Liver (tissue), 9 donors: ENCODE data around the gene FKBP5. TPM values are rescaled to one million over a fixed set of nuclear protein-coding genes. Genes with fewer than 3 reads are reported as not detected.
A peak's percentile ranks its signal among the peaks of the same experiment; 100 is the strongest.

ENCODE experiments used
- DNase-seq: peaks from one replicate; pipeline ENCODE4 v3.0.0-alpha.2; 2017; ENCODE audit warnings: low spot score
- H3K27ac ChIP-seq, 2 donors: one replicate each; pipeline ENCODE4 v1.7.0; 2013; ENCODE audit warnings: inconsistent platforms in 2 of 2, low read length in 2 of 2, control low read depth in 1 of 2, low read depth in 1 of 2, mild to moderate bottlenecking in 1 of 2
- H3K27me3 ChIP-seq, 4 donors: one replicate each; pipeline versions ENCODE4 v1.6.1 to v1.7.0; 2013; ENCODE audit warnings: low read length in 3 of 4, inconsistent platforms in 1 of 4, mild to moderate bottlenecking in 1 of 4, moderate library complexity in 1 of 4; ENCODE audit not compliant: control insufficient read depth in 4 of 4, insufficient read depth in 4 of 4
- H3K36me3 ChIP-seq, 4 donors: one replicate each; pipeline versions ENCODE4 v1.6.1 to v1.7.0; 2013; ENCODE audit warnings: low read length in 3 of 4, mild to moderate bottlenecking in 3 of 4, low read depth in 1 of 4, moderate library complexity in 1 of 4; ENCODE audit not compliant: control insufficient read depth in 4 of 4, insufficient read depth in 3 of 4
- H3K4me1 ChIP-seq, 4 donors: one replicate each; pipeline versions ENCODE4 v1.6.1 to v1.7.0; 2013; ENCODE audit warnings: low read length in 3 of 4, mild to moderate bottlenecking in 3 of 4, moderate library complexity in 1 of 4; ENCODE audit not compliant: control insufficient read depth in 4 of 4, insufficient read depth in 4 of 4
- H3K4me3 ChIP-seq, 3 donors: one replicate each; pipeline versions ENCODE4 v1.6.1 to v1.7.0; 2013; ENCODE audit warnings: low read length in 3 of 3, control low read depth in 1 of 3, low read depth in 1 of 3, mild to moderate bottlenecking in 1 of 3
- H3K9ac ChIP-seq, 2 donors: one replicate each; pipeline ENCODE4 v1.7.0; 2013; ENCODE audit warnings: low read length in 2 of 2, mild to moderate bottlenecking in 2 of 2, moderate library complexity in 2 of 2, control low read depth in 1 of 2, low read depth in 1 of 2
- H3K9me3 ChIP-seq, 4 donors: one replicate each; pipeline versions ENCODE4 v1.6.1 to v1.7.0; 2013; ENCODE audit warnings: low read length in 3 of 4; ENCODE audit not compliant: control insufficient read depth in 4 of 4
- EGR1 ChIP-seq, 2 donors: IDR thresholded peaks; 2 replicates each; pipeline ENCODE4 v1.6.1; 2016 to 2018; ENCODE audit warnings: antibody characterized with exemption in 2 of 2, low read depth in 2 of 2
- FOXA1 ChIP-seq: IDR thresholded peaks from 2 replicates; pipeline ENCODE4 v1.6.1; 2016; ENCODE audit warnings: antibody characterized with exemption
- FOXA2 ChIP-seq: IDR thresholded peaks from 2 replicates; pipeline ENCODE4 v1.6.1; 2016; ENCODE audit warnings: antibody characterized with exemption
- GABPA ChIP-seq, 2 donors: IDR thresholded peaks in 1 of 2; conservative IDR thresholded peaks in 1 of 2; 2 replicates each; pipeline ENCODE4 v1.6.1; 2016; ENCODE audit warnings: antibody characterized with exemption in 2 of 2, mild to moderate bottlenecking in 1 of 2, moderate library complexity in 1 of 2
- HNF4A ChIP-seq, 2 donors: conservative IDR thresholded peaks; 2 replicates each; pipeline ENCODE4 v1.6.1; 2016; ENCODE audit warnings: antibody characterized with exemption in 2 of 2, mild to moderate bottlenecking in 2 of 2
- HNF4G ChIP-seq: IDR thresholded peaks from 2 replicates; pipeline ENCODE4 v1.6.1; 2016; ENCODE audit warnings: antibody characterized with exemption
- JUND ChIP-seq, 2 donors: IDR thresholded peaks; 2 replicates each; pipeline ENCODE4 v1.6.1; 2016; ENCODE audit warnings: antibody characterized with exemption in 2 of 2
- NR2F2 ChIP-seq: IDR thresholded peaks from 2 replicates; pipeline ENCODE4 v1.6.1; 2016; ENCODE audit warnings: antibody characterized with exemption
- RAD21 ChIP-seq, 2 donors: IDR thresholded peaks; 2 replicates each; pipeline ENCODE4 v1.6.1; 2016; ENCODE audit warnings: antibody characterized with exemption in 2 of 2, mild to moderate bottlenecking in 2 of 2
- RXRA ChIP-seq, 2 donors: IDR thresholded peaks; 2 replicates each; pipeline ENCODE4 v1.6.1; 2017 to 2018; ENCODE audit warnings: antibody characterized with exemption in 2 of 2, mild to moderate bottlenecking in 1 of 2
- SP1 ChIP-seq: IDR thresholded peaks from 2 replicates; pipeline ENCODE4 v1.6.1; 2018; ENCODE audit warnings: antibody characterized with exemption, mild to moderate bottlenecking
- TAF1 ChIP-seq: conservative IDR thresholded peaks from 2 replicates; pipeline ENCODE4 v1.6.1; 2016; ENCODE audit warnings: antibody characterized with exemption, mild to moderate bottlenecking
- YY1 ChIP-seq: IDR thresholded peaks from 2 replicates; pipeline ENCODE4 v1.6.1; 2016; ENCODE audit warnings: antibody characterized with exemption, mild to moderate bottlenecking
- WGBS: extraction: QIAGEN DNeasy Blood & Tissue Kit; methylation state at CpG from one replicate; pipeline ENCODE4 v1.1.7; 2013; 5-methylcytosine and 5-hydroxymethylcytosine counted together
- polyA plus RNA-seq, 2 donors: library from polyadenylated mRNA; stranded (reverse) in 1 of 2; unstranded in 1 of 2; fragments of 200-250 nt in 1 of 2; fragments of >200 nt in 1 of 2; fragmentation: Nextera tagmentation in 1 of 2; extraction: Ambion mirVana in 1 of 2; gene quantifications; one replicate each; pipeline versions ENCODE4 v1.2.1 to v1.2.3, GENCODE V29; 2013 to 2015
- total RNA-seq, 2 donors: library from RNA; depleted of rRNA; stranded (reverse); fragments of >200 nt; gene quantifications; one replicate each; pipeline ENCODE4 v1.2.3, GENCODE V29; 2014
- TF ChIP-seq, protein P1 (sequence below): fragments of 150-350 bp; IDR thresholded peaks from 2 replicates; pipeline ENCODE4 v1.5.1; 2017; ENCODE audit warnings: improper control_type of control experiment, low read depth, low read length; ENCODE audit not compliant: missing input control
- TF ChIP-seq, protein P2 (sequence below): IDR thresholded peaks from 2 replicates; pipeline ENCODE4 v1.6.1; 2016; ENCODE audit warnings: antibody characterized with exemption
- TF ChIP-seq, protein P3 (sequence below): IDR thresholded peaks from 2 replicates; pipeline ENCODE4 v1.6.1; 2016; ENCODE audit warnings: antibody characterized with exemption
- TF ChIP-seq, protein P4 (sequence below): IDR thresholded peaks from 2 replicates; pipeline ENCODE4 v1.6.1; 2016; ENCODE audit warnings: antibody characterized with exemption
- TF ChIP-seq, protein P5 (sequence below): IDR thresholded peaks from 2 replicates; pipeline ENCODE4 v1.6.1; 2016; ENCODE audit warnings: antibody characterized with exemption, mild to moderate bottlenecking
- donor health status: healthy.
- donor health status: healthy.
- donor health status: healthy.
- donor health status: healthy.
- donor health status: healthy.

FKBP5 gene
- total and polyA plus RNA-seq, 4 donors, result 10.3 to 132 (median 63.7) TPM

DNA sequence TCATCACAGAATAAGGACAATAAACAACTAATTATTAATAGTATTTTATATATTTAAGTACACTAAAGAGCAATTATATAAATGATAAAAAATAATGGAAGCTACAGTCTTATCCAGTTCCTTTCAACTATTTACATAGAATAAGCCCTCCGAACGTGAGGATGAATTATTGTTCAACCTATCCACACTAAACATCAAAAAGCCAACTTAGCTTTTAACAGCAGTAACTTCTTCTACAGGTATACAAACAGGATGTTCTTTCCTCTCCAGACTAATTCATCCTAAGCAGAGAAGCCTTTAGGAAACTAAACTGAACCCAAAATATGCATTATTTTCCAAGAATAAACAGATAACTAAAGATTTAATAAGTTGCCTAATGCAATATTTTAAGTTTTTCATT is 2.3 kb downstream of the FKBP5 start:
- Histone ChIP-seq H3K9me3 (no peaks in the 10 kb centered on the region), H3K27me3 (no peaks in the 10 kb centered on the region), H3K4me1 (peaks cover 3 to 11% (median 9%) of the 10 kb centered on the region in 4 donors), H3K36me3 (peaks cover 0 to 7% (median 4%) of the 10 kb centered on the region in 4 donors), H3K4me3 (peak overlapping the region; percentile 55 to 84 (median 76)), H3K9ac (peak overlapping the region; percentile 71 to 98), H3K27ac (no peak overlapping the region)
- DNase-seq, result no peak
- TF ChIP-seq JUND (IDR thresholded peaks at IDR 0.05), result no peak
- TF ChIP-seq YY1, result no peak
- TF ChIP-seq SP1, result no peak
- peak in 1 of 2 donors; percentile 10 for TF ChIP-seq RAD21 (IDR thresholded peaks at IDR 0.05)
- TF ChIP-seq, protein P1, sequence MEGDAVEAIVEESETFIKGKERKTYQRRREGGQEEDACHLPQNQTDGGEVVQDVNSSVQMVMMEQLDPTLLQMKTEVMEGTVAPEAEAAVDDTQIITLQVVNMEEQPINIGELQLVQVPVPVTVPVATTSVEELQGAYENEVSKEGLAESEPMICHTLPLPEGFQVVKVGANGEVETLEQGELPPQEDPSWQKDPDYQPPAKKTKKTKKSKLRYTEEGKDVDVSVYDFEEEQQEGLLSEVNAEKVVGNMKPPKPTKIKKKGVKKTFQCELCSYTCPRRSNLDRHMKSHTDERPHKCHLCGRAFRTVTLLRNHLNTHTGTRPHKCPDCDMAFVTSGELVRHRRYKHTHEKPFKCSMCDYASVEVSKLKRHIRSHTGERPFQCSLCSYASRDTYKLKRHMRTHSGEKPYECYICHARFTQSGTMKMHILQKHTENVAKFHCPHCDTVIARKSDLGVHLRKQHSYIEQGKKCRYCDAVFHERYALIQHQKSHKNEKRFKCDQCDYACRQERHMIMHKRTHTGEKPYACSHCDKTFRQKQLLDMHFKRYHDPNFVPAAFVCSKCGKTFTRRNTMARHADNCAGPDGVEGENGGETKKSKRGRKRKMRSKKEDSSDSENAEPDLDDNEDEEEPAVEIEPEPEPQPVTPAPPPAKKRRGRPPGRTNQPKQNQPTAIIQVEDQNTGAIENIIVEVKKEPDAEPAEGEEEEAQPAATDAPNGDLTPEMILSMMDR, result no peak
- TF ChIP-seq RXRA (IDR thresholded peaks at IDR 0.05), result no peak
- no peak for TF ChIP-seq FOXA2
- no peak for TF ChIP-seq EGR1 (IDR thresholded peaks at IDR 0.05; ENCODE audit: low read depth in 2 of 2)
- TF ChIP-seq HNF4A (conservative IDR thresholded peaks at IDR 0.05), result no peak
- WGBS, result 20% methylated on average over 2 of the region's 2 CpGs

DNA sequence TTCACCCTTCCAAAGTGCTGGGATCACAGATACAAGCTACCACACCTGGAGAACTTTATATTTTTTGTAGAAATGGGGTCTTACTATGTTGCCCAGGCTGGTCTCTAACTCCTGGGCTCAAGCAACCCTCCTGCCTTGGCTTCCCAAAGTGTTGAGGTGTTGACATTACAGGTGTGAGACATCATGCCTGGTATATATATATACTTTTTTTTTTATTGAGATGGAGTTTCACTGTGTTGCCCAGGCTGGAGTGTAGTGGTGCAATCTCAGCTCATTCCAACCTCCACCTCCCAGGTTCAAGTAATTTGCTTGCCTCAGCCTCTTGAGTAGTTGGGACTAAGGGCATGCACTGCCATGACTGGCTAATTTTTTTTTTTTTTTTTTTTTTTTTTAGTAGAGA is 5.4 kb downstream of the FKBP5 start:
- Histone ChIP-seq H3K9me3 (no peaks in the 10 kb centered on the region), H3K36me3 (peaks cover 6 to 16% (median 12%) of the 10 kb centered on the region in 4 donors), H3K9ac (no peak overlapping the region), H3K27me3 (no peaks in the 10 kb centered on the region), H3K27ac (no peak overlapping the region), H3K4me1 (peaks cover 0 to 5% (median 3%) of the 10 kb centered on the region in 4 donors), H3K4me3 (no peak overlapping the region)
- DNase-seq, result no peak
- no peak for TF ChIP-seq RXRA (IDR thresholded peaks at IDR 0.05)
- TF ChIP-seq HNF4G, result no peak
- TF ChIP-seq GABPA (IDR thresholded peaks at IDR 0.05 in 1 of 2, conservative IDR thresholded peaks at IDR 0.05 in 1 of 2), result no peak
- TF ChIP-seq NR2F2, result no peak
- no peak for TF ChIP-seq EGR1 (IDR thresholded peaks at IDR 0.05; ENCODE audit: low read depth in 2 of 2)
- no peak for TF ChIP-seq FOXA1
- TF ChIP-seq RAD21 (IDR thresholded peaks at IDR 0.05), result no peak
- no peak for TF ChIP-seq YY1
- TF ChIP-seq SP1, result no peak
- TF ChIP-seq, protein P1, result no peak
- TF ChIP-seq, protein P2, sequence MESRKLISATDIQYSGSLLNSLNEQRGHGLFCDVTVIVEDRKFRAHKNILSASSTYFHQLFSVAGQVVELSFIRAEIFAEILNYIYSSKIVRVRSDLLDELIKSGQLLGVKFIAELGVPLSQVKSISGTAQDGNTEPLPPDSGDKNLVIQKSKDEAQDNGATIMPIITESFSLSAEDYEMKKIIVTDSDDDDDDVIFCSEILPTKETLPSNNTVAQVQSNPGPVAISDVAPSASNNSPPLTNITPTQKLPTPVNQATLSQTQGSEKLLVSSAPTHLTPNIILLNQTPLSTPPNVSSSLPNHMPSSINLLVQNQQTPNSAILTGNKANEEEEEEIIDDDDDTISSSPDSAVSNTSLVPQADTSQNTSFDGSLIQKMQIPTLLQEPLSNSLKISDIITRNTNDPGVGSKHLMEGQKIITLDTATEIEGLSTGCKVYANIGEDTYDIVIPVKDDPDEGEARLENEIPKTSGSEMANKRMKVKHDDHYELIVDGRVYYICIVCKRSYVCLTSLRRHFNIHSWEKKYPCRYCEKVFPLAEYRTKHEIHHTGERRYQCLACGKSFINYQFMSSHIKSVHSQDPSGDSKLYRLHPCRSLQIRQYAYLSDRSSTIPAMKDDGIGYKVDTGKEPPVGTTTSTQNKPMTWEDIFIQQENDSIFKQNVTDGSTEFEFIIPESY, result no peak
- TF ChIP-seq HNF4A (conservative IDR thresholded peaks at IDR 0.05), result no peak
- TF ChIP-seq, protein P3, sequence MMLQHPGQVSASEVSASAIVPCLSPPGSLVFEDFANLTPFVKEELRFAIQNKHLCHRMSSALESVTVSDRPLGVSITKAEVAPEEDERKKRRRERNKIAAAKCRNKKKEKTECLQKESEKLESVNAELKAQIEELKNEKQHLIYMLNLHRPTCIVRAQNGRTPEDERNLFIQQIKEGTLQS, result no peak
- TF ChIP-seq FOXA2, result no peak
- TF ChIP-seq, protein P4, sequence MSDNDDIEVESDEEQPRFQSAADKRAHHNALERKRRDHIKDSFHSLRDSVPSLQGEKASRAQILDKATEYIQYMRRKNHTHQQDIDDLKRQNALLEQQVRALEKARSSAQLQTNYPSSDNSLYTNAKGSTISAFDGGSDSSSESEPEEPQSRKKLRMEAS, result no peak
- TF ChIP-seq JUND (IDR thresholded peaks at IDR 0.05), result no peak
- TF ChIP-seq, protein P5, sequence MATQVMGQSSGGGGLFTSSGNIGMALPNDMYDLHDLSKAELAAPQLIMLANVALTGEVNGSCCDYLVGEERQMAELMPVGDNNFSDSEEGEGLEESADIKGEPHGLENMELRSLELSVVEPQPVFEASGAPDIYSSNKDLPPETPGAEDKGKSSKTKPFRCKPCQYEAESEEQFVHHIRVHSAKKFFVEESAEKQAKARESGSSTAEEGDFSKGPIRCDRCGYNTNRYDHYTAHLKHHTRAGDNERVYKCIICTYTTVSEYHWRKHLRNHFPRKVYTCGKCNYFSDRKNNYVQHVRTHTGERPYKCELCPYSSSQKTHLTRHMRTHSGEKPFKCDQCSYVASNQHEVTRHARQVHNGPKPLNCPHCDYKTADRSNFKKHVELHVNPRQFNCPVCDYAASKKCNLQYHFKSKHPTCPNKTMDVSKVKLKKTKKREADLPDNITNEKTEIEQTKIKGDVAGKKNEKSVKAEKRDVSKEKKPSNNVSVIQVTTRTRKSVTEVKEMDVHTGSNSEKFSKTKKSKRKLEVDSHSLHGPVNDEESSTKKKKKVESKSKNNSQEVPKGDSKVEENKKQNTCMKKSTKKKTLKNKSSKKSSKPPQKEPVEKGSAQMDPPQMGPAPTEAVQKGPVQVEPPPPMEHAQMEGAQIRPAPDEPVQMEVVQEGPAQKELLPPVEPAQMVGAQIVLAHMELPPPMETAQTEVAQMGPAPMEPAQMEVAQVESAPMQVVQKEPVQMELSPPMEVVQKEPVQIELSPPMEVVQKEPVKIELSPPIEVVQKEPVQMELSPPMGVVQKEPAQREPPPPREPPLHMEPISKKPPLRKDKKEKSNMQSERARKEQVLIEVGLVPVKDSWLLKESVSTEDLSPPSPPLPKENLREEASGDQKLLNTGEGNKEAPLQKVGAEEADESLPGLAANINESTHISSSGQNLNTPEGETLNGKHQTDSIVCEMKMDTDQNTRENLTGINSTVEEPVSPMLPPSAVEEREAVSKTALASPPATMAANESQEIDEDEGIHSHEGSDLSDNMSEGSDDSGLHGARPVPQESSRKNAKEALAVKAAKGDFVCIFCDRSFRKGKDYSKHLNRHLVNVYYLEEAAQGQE, result no peak
- no peak for TF ChIP-seq TAF1
